Measurements from ENCODE around the gene IFNW1. TPM values are rescaled to one million over a fixed set of nuclear protein-coding genes. Genes with fewer than 3 reads are reported as not detected.
A peak's percentile ranks its signal among the peaks of the same experiment; 100 is the strongest.
"Not testable (repeated sequence)": the region's sequence is repeated elsewhere in the genome, so short reads cannot be mapped to it uniquely, and the experiment has no call there.

The IFNW1 gene
- total and polyA plus RNA-seq, 5 experiments from 2014 or later: not detected

DNA sequence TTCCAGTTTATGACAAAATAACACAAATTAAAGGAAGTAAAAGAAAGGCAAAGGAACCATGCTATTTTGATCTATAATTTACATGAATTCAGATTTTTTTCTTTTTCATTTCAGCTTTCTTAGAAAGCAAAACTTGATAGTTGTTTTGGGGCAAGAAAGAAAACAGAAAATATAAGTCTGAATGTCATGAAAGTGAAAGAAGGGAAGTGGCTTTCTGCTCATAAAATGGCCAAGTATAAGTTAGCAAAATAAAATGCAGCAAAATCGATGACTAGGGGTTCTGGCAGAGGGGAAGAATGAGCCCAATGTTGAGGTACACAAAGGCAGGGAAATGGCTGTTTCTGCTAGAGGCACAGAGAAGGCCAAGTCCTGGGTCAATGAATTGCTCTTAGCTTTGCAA lies 3.0 kb upstream of the IFNW1 start:
- H3K4me1 Mint-ChIP-seq: peaks cover 6 to 23% (median 12%) of the 10 kb centered on the region in 4 donors
- peaks cover 0 to 20% (median 15%) of the 10 kb centered on the region in 3 donors for H3K36me3 Mint-ChIP-seq
- peak overlapping the region in 4 of 10 donors; percentile 2 to 34 (median 4) for H3K4me3 Mint-ChIP-seq
- H3K27me3 Mint-ChIP-seq: peaks cover 0 to 3% (median 0%) of the 10 kb centered on the region in 5 donors
- peaks cover 9 to 21% (median 20%) of the 10 kb centered on the region in 9 donors for H3K9me3 Mint-ChIP-seq
- POLR2A ChIA-PET: no interaction called here
- DNase-seq (no peak), ATAC-seq (no peak)
- peak overlapping the region in 3 of 10 donors; percentile 16 to 49 (median 19) for H3K27ac Mint-ChIP-seq

DNA sequence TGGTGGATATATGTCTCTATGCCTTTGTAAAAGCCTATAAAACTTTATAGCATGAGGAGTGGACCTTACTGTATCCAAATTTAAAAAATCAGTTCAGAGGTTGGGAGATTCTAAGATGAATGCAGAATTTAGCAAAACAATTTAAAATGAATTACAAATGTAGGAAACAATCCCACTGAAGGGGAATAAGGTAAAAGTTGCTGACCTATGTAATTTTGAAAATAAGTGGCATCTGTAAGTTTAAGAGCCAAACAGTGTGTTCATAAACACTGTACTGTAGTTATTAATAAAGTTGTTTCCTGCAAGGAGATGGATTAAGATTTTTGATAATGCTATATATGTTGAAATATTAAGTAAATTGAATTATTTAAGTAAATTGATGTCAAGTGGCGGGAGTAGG lies 4.6 kb downstream of the IFNW1 start:
- H3K4me1 Mint-ChIP-seq: peaks cover 0 to 9% (median 3%) of the 10 kb centered on the region in 4 donors
- peaks cover 0 to 12% (median 0%) of the 10 kb centered on the region in 5 donors for H3K27me3 Mint-ChIP-seq
- H3K4me3 Mint-ChIP-seq: no peak overlapping the region
- no peak for DNase-seq
- no peak overlapping the region for H3K27ac Mint-ChIP-seq
- ATAC-seq: no peak
- H3K9me3 Mint-ChIP-seq: no peaks in the 10 kb centered on the region
- POLR2A ChIA-PET: no interaction called here
- H3K36me3 Mint-ChIP-seq: no peaks in the 10 kb centered on the region

DNA sequence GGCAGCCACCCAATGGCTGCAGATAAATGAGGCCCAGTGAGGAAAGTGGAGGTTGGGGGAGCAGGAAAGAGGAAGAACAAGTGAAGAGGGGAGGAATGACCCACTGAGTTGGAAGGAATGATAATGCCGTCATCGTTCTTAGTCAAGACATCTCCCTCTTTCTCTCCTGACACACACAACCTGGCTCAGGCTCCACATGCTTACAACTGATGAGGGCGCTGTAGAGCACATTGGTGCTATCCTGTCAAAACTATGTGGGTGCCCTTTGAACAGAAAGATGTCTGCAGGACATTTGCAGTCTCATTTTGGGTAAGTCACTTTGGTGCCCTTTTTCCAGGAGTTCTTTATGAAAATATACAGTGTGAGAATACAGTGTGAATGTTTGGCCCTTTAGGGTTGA lies 5.9 kb downstream of the IFNW1 start:
- Mint-ChIP-seq H3K27me3 (peaks cover 0 to 12% (median 0%) of the 10 kb centered on the region in 5 donors), H3K27ac (no peak overlapping the region), H3K4me1 (no peaks in the 10 kb centered on the region), H3K9me3 (no peaks in the 10 kb centered on the region), H3K4me3 (no peak overlapping the region), H3K36me3 (no peaks in the 10 kb centered on the region)
- no peak for ATAC-seq
- no peak for DNase-seq
- POLR2A ChIA-PET: no interaction called here

DNA sequence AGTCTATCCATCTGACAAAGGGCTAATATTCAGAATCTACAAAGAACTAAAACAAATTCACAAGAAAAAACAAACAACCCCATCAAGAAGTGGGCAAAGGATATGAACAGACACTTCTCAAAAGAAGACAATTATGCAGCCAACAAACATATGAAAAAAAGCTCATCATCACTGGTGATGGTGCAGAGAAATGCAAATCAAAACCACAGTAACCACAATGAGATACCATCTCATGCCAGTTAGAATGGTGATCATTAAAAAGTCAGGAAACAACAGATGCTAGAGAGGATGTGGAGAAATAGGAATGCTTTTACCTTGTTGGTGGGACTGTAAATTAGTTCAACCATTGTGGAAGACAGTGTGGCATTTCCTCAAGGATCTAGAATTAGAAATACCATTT lies 13.4 kb downstream of the IFNW1 start:
- POLR2A ChIA-PET, ATAC-seq, H3K36me3 Mint-ChIP-seq, H3K4me3 Mint-ChIP-seq, H3K4me1 Mint-ChIP-seq, DNase-seq: not testable (repeated sequence)
- Mint-ChIP-seq H3K27me3 (peaks cover 2 to 20% (median 8%) of the 10 kb centered on the region in 5 donors), H3K9me3 (peaks cover 0 to 15% (median 1%) of the 10 kb centered on the region in 9 donors), H3K27ac (peak overlapping the region in 1 of 10 donors; percentile 58)

DNA sequence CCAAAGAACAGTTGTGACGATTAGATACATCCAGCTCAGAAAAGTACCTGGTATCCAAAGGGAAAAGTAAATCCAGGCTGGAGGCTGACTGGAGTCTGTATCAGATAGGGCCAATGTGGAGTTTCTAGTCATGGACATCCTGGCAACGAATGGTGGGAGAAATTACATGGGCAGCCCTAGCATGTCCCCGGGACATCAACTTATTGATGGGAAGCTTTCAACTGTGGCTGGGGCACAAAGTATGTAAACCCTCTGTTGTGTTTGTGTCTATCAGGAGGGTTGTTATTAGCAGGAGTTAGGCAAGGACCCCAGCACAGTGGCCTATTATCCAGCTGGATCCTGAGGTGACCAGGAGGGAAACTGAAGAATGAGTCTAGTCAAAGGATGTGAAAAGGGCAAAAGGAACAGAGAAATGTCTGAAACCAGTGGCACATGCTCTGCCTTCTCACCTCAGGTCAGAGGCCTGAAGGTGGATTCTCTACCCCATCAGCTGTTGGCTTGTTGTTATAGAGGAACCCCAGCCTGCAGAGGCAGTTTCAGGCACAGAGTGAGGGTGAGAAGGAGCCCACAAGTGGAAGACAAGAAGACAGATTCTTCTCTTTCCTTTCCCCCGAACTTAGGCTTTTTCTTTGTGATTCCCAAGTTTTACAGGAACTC lies 19.9 kb downstream of the IFNW1 start:
- H3K27ac Mint-ChIP-seq: no peak overlapping the region
- no peak for ATAC-seq
- H3K4me3 Mint-ChIP-seq: no peak overlapping the region
- H3K9me3 Mint-ChIP-seq: no peaks in the 10 kb centered on the region
- H3K36me3 Mint-ChIP-seq: peaks cover 0 to 4% (median 2%) of the 10 kb centered on the region in 3 donors
- peaks cover 5 to 20% (median 9%) of the 10 kb centered on the region in 5 donors for H3K27me3 Mint-ChIP-seq
- no peak for DNase-seq
- H3K4me1 Mint-ChIP-seq: peaks cover 0 to 6% (median 0%) of the 10 kb centered on the region in 4 donors
- POLR2A ChIA-PET: no interaction called here

DNA sequence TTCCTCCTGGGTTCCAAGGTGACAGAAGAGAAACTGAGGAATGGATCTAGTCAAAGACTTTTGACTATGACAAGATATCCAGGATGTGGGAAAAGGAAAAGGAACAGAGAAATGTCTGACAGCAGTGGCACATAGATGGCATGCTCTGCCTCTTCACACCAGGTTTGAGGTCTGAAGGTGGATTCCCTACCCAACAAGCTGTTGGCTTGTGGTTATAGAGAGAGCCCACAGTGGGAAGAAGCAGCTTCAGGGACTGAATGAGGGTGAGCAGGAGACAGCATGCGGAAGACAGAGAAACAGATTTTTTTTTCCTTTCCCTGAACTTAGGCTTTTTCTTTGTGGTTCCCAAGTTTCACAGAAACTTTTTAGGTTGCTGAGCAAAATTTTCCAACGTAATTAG lies 20.6 kb downstream of the IFNW1 start:
- H3K4me1 Mint-ChIP-seq: peaks cover 0 to 6% (median 0%) of the 10 kb centered on the region in 4 donors
- peaks cover 3 to 14% (median 9%) of the 10 kb centered on the region in 5 donors for H3K27me3 Mint-ChIP-seq
- DNase-seq (no peak), ATAC-seq (no peak)
- H3K4me3 Mint-ChIP-seq: no peak overlapping the region
- H3K36me3 Mint-ChIP-seq: peaks cover 0 to 4% (median 0%) of the 10 kb centered on the region in 3 donors
- H3K9me3 Mint-ChIP-seq: no peaks in the 10 kb centered on the region
- POLR2A ChIA-PET: no interaction called here
- no peak overlapping the region for H3K27ac Mint-ChIP-seq

DNA sequence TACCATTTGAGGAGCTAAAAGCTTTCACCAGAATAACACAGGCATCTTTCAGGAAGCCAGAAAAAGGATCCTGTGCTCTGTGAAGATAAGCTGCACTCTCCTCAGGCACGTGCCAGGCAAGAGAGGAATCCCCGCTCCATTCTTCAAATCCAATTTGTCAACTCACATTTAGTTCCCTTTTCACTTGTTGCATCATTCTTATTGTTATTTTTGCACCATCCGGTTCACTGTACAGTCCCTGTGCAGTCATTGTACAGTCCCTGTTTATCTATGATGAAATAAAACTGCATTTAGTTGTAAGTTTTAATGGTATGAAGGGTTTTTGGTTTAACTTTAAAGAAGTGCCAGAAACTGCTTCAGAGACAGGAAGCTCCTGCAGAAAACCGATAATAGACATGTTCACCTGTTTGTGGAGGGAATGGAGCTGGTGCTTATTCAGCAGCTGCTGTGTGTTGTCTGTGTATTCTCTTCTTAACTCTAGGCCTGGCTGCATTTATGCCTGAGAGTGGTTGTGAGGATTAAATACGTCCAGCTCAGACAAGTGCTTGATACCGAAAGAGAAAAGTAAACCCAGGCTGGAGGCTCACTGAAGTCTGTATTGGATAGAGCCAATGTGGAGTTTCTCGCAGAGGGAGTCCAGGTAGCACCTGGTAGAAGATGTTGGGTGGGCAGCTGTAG lies 22.4 kb downstream of the IFNW1 start:
- Mint-ChIP-seq H3K27me3 (peaks cover under 1 to 9% (median 4%) of the 10 kb centered on the region in 5 donors), H3K36me3 (peaks cover 0 to under 1% (median 0%) of the 10 kb centered on the region in 3 donors), H3K9me3 (no peaks in the 10 kb centered on the region), H3K4me1 (peaks cover 0 to 6% (median 0%) of the 10 kb centered on the region in 4 donors), H3K4me3 (no peak overlapping the region), H3K27ac (peak overlapping the region in 1 of 10 donors; percentile 54)
- DNase-seq (no peak), ATAC-seq (no peak)
- POLR2A ChIA-PET: no interaction called here

DNA sequence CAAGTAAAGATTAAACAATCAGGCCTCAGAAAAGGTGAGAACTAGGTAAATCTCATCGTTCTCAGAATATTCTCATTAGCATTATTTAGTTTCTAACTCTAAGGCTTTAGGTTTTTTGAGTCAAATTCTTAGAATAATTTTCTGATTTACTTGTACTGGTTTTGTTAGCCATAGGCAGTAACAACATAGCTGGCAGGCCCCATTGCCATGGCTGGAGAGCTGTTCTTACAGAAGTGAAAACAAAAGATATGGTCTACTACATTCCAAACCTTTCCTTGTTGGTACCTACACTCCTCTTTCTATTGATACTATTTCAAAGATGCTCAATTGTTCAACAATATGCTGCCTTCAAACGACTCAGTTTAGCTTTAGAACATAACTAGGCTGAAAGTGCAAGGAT lies 27.3 kb downstream of the IFNW1 start:
- no peak overlapping the region for H3K27ac Mint-ChIP-seq
- ATAC-seq (no peak), DNase-seq (no peak)
- H3K9me3 Mint-ChIP-seq: no peaks in the 10 kb centered on the region
- H3K27me3 Mint-ChIP-seq: peaks cover 0 to 11% (median 0%) of the 10 kb centered on the region in 5 donors
- H3K4me3 Mint-ChIP-seq: no peak overlapping the region
- H3K4me1 Mint-ChIP-seq: peaks cover 0 to 3% (median 2%) of the 10 kb centered on the region in 4 donors
- no peaks in the 10 kb centered on the region for H3K36me3 Mint-ChIP-seq
- POLR2A ChIA-PET: no interaction called here

DNA sequence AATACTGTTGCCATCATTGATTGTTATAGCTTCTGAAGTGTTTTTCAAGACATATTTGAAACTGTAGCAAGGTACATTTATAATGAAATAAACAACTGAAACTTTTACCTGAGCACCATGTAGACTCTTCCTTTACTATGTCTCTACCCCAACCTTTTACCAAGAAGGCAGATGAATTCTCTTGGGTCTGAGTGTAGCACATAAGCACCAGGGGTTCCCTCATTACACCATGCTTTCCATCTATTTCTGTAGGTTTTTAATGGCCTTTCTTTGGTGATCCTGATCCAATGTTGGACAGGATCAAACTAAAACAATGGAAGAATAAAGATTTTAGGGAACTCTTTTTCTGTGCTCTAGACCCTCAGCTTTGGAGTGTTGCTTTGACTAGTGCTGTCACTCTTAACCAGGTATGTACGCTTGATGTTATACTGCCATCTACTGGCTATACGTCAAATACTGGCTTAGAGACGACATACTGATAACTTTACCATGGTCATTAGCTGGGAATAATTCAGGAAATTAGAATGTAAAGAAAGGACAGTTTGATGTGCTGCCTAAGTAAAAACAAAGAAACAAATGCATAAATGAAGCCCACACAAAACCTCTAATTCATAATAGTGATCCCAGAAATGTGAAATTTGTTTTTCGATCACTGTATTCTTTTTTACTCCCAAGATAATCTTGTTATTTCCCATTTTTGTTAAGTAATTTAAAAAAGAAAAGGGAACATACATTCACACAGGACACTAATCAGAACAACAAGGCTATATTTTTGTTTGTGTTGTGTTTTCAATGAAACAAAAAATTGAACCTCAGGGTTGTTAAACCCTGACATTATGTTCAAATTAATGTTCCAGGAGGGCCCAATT lies 30.7 kb downstream of the IFNW1 start:
- no peaks in the 10 kb centered on the region for H3K9me3 Mint-ChIP-seq
- DNase-seq (peak in 5 of 10 donors; percentile 30 to 70 (median 68)), ATAC-seq (peak; percentile 87 to 95)
- H3K4me3 Mint-ChIP-seq: no peak overlapping the region
- no peaks in the 10 kb centered on the region for H3K36me3 Mint-ChIP-seq
- H3K27ac Mint-ChIP-seq: no peak overlapping the region
- peaks cover 0 to 11% (median 0%) of the 10 kb centered on the region in 5 donors for H3K27me3 Mint-ChIP-seq
- POLR2A ChIA-PET: interaction anchor here (0.6 kb wide), 1 partner anchor 771 kb away, joined by 3 read pairs; no protein-coding TSS in a partner anchor
- H3K4me1 Mint-ChIP-seq: peaks cover 0 to 3% (median under 1%) of the 10 kb centered on the region in 4 donors

DNA sequence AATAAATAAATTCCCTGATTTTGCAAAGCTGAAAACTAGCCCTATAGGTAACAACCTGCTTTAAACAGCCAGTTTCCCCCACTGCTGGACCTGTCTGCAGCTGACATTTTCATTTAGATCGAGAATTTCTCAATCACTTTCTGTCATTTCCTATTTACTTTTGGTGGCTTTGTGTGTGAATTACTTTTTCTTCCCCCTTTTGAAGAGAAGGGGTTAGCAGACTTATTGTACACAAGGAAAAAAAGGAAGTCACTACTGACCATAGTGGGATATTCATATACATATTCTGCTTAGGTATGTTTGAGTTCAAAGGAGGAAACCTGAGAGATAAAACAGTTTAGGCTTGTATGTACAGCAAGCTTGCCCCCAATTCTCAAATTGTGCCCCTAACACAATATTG lies 36.8 kb downstream of the IFNW1 start:
- H3K36me3 Mint-ChIP-seq: no peaks in the 10 kb centered on the region
- no peak overlapping the region for H3K27ac Mint-ChIP-seq
- ATAC-seq (no peak), DNase-seq (no peak)
- no peaks in the 10 kb centered on the region for H3K27me3 Mint-ChIP-seq
- no peak overlapping the region for H3K4me3 Mint-ChIP-seq
- POLR2A ChIA-PET: no interaction called here
- H3K9me3 Mint-ChIP-seq: no peaks in the 10 kb centered on the region
- peaks cover 0 to 9% (median 1%) of the 10 kb centered on the region in 4 donors for H3K4me1 Mint-ChIP-seq

DNA sequence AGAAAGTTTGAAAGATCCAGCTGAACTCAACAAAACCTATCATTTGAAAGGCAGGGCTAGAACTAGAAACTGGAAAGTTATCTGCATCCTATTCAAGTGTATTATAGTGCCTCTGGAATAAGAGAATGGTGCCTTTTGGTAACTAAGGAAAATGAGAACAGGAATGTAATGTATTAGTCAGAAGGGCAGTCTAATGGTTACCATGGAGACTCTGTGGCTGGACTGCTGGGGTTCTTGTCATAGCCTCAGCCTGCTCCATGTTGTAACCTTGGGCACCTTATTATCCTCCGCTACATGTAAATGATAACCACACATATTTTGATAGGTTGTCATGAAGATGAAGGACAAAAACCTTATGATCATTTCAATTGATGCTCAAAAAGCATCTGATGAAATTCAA lies 39.3 kb downstream of the IFNW1 start:
- no peaks in the 10 kb centered on the region for H3K27me3 Mint-ChIP-seq
- no peak overlapping the region for H3K27ac Mint-ChIP-seq
- DNase-seq (no peak), ATAC-seq (no peak)
- H3K4me1 Mint-ChIP-seq: peaks cover 3 to 18% (median 4%) of the 10 kb centered on the region in 4 donors
- no peaks in the 10 kb centered on the region for H3K9me3 Mint-ChIP-seq
- POLR2A ChIA-PET: no interaction called here
- H3K36me3 Mint-ChIP-seq: no peaks in the 10 kb centered on the region
- no peak overlapping the region for H3K4me3 Mint-ChIP-seq

DNA sequence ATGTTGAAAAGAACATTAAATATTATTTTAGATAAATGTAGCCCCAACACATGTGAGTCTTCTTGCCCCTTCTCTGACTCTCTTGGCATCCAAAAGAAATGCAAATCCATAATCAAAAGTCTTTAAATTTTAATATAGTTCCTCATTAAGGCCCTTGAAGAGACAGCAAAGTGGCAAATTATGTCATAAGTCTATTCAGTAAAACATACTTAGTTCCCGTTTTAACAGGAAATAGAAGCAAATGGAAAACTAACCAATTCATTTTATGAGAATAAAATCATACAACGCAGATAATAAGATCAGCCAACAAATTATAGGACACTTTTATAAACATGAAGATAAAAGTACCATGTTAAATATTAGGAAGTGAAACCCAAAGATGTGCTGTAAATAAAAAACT lies 43.8 kb downstream of the IFNW1 start:
- Mint-ChIP-seq H3K4me1 (peaks cover 16 to 36% (median 23%) of the 10 kb centered on the region in 4 donors), H3K9me3 (no peaks in the 10 kb centered on the region), H3K27me3 (no peaks in the 10 kb centered on the region), H3K36me3 (no peaks in the 10 kb centered on the region), H3K27ac (peak overlapping the region in 1 of 10 donors; percentile 82), H3K4me3 (no peak overlapping the region)
- ATAC-seq (no peak), DNase-seq (no peak)
- POLR2A ChIA-PET: no interaction called here
